Astrocyte of the cerebellum (primary cell): Measurements from ENCODE around the gene GMCL1.

Source experiments
- DNase-seq: peaks from one replicate; pipeline ENCODE4 v3.0.0-alpha.2; 2011; ENCODE audit warnings: low read depth
- H3K4me3 ChIP-seq: 2 replicates; pipeline ENCODE4 v1.5.1; 2011; ENCODE audit warnings: mild to moderate bottlenecking, low read depth, low read length, moderate library complexity
- in situ Hi-C: cut with HindIII; loops from 2 replicates; pipeline ENCODE4 v1.10.0; 2017; ENCODE audit warnings: low sequenced_read_pairs
- TF ChIP-seq, protein P1 (sequence below): IDR thresholded peaks from 2 replicates; pipeline ENCODE4 v1.5.1; 2012; ENCODE audit warnings: low read length, low read depth, moderate library complexity, mild to moderate bottlenecking; ENCODE audit errors: missing control alignments

Gene GMCL1

DNA sequence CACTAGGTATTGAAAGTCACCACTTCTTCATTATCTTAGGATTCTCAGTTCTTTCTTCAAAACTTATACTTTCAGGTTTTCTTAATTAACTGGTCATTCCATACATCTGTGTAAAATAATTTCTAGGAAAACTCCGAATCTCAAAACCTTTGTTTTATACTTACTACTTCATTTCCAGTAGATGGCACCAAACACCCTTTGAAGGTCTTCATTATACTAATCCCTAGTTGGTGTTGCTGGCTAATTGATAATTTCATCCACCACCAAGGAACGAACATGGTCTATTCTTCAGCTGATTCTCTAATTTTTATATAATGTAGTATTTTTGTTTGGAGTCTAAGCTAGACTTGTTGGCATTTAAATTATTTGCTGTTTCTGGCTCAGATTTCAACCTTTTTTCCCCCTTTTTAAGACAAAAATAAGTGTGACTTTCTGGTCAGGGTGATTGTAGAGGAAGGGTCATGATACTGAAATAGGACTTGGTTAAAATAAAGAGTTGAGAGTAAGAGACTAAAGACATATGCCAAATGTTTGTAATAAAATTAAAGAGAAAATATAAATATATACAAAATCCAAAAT is 82.6 kb downstream of the GMCL1 start:
- H3K4me3 ChIP-seq: no peak overlapping the region
- in situ Hi-C loops: no loop called here
- peak; percentile 47 for DNase-seq
- TF ChIP-seq, protein P1, sequence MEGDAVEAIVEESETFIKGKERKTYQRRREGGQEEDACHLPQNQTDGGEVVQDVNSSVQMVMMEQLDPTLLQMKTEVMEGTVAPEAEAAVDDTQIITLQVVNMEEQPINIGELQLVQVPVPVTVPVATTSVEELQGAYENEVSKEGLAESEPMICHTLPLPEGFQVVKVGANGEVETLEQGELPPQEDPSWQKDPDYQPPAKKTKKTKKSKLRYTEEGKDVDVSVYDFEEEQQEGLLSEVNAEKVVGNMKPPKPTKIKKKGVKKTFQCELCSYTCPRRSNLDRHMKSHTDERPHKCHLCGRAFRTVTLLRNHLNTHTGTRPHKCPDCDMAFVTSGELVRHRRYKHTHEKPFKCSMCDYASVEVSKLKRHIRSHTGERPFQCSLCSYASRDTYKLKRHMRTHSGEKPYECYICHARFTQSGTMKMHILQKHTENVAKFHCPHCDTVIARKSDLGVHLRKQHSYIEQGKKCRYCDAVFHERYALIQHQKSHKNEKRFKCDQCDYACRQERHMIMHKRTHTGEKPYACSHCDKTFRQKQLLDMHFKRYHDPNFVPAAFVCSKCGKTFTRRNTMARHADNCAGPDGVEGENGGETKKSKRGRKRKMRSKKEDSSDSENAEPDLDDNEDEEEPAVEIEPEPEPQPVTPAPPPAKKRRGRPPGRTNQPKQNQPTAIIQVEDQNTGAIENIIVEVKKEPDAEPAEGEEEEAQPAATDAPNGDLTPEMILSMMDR: no peak

DNA sequence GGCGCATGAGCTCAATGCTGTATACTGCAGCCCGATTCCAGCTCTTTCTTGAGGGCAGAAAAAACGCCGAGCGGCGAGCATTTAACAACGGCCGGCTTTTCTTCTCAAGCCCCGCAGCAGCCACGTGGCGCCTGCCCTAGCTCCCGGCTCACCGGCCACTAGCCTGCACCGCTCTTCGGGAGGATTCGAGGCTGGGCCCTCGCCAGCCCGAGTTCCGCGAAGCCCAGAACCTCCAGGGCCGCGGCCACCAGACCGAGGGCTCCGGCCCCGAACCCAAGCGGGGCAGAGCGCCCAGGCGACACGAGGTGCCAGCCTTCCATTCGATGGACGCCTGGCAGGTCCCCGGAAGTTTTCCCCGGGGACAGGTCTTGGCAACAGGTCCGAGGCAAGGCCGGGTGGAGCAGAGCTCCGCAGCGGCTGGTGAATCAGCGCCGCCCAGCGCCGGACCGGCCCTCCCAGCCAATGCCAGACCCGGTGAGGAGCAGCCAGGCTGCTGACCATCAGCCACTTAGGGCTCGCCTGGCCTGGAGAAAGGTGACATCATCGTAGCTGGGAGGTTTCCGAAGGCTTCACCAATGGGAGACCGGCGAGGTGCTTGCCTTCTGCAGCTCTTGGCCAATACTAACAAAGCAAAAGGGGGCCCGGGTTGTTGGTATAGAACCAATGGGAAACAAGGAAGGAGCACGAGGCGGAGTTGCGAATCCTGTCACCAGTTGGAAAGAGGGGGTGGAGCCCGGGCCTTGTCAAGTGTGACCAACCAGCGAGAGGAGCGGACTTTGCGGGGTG is 84.9 kb downstream of the GMCL1 start:
- TF ChIP-seq, protein P1: no peak
- peak overlapping the region; percentile 78 for H3K4me3 ChIP-seq
- in situ Hi-C loops: no loop called here
- DNase-seq: peak; percentile 100

DNA sequence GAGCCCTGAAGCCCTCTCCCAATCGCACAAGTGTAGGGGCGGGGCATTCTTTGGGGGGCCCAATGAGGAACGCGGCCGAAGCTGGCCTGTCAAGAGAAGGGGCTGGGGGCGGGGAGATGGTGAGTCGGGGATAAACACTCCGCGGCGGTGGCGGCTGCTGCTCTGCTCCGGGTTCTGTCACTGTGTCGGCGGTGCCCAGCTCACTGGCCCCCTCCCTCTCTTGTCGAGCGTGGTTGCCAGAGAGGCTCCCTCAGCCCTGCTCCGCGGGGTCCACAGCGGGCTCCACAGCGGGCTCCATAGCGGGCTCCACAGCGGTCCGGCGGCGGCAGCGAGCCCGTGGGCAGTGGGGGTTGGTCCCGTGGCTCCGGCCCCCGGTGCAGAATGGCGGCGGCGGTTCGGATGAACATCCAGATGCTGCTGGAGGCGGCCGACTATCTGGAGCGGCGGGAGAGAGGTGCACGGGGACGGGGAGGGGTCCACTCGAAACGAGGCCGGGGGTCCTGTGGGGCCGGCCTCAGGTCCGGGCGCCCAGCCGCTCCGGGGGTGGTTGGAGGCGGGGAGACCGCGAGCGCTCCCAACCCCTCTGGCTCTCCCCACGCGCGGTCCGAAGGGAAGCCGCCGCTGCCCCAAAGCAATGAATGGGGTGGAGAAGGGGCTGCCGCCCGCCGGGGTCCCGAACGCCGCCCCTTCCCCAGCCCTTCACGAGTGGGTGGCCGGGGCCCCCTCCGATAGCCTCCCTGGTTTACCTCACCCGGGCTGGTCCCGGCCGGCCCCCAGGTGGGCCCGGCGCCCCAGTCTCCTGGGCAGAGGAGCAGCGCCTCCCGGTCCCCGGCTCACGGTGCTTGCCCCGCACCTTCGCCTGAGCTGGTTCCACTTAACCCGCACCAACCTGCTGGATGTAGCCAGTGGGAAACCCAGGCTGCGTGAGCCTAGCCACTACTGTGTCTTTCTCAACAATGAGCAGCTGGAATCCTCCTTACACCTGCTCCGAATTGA is 85.8 kb downstream of the GMCL1 start, which contains the start of gene MXD1:
MXD1 (plus strand) TSS at position 160 of the 996 bp plus-strand sequence; CDS start at position 382, 222 bp downstream.
- no peak for DNase-seq
- in situ Hi-C loops: loop anchor here (5.0 kb wide), 1 partner anchor 172 kb away; the partner anchor contains the start of gene PCBP1
- H3K4me3 ChIP-seq: peak within 1 kb of the TSS; percentile 78
- TF ChIP-seq, protein P1: no peak

DNA sequence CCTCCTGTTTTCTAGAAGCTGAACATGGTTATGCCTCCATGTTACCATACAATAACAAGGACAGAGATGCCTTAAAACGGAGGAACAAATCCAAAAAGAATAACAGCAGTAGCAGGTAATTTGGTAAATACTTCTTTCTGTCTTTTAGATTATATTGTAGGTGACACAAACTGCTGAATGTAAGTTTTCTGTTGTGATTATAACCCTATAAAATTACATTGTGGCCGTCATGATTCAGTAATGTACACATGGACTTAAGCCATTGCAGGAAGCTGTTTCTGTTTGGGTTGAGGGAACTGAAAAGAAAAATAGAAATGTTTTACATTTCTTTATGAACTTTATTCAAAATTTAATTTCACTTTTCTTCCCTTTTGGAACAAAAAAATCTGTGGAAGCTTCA is 86.6 kb downstream of the GMCL1 start:
- TF ChIP-seq, protein P1: no peak
- DNase-seq: no peak
- peak overlapping the region; percentile 78 for H3K4me3 ChIP-seq
- in situ Hi-C loops: loop anchor here (5.0 kb wide), 1 partner anchor 171 kb away; the partner anchor contains the start of gene PCBP1

DNA sequence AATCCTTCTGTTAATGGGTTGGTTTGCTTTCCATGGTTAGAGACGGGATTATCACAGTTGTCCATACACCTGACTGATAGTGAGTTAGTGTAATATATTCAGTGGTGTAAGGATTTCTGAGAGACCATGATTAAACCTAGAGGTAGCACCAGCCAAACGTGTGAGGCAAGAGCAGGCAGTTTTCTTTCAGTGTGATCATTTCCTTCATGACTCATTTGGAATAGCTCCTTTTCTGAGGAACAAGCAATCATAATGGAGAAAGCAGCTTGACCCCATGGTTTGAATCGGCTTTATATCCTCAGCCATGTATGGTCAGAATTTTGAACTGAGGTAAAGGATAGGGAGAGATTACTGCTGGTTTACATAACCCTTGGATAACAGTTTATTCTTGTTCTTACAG is 88.4 kb downstream of the GMCL1 start:
- H3K4me3 ChIP-seq: no peak overlapping the region
- DNase-seq: peak; percentile 60
- in situ Hi-C loops: loop anchor here (5.0 kb wide), 1 partner anchor 169 kb away; the partner anchor contains the start of gene PCBP1
- TF ChIP-seq, protein P1: no peak

DNA sequence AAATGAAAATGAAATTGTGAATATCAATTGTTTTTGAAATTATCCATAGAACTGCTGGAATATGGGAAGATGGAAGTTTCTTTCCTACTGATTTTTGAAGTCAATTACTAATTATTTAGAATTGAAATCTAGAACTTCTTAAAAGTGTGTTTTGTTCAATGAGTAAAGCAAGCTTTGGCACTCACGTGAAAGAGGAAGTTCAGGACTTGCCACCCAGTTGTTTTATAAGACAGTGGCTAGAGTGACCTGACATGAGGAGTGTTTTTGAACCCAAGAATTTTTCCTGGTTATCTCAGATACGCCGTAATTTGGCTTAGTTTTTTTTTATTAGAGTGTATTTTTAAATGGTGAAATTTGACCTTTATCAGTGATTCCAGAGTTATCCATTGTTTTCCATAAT is 88.9 kb downstream of the GMCL1 start:
- TF ChIP-seq, protein P1: no peak
- H3K4me3 ChIP-seq: no peak overlapping the region
- in situ Hi-C loops: loop anchor here (5.0 kb wide), 1 partner anchor 169 kb away; the partner anchor contains the start of gene PCBP1
- DNase-seq: no peak
